H54 (cell line): ENCODE measurements around the gene RAB12.

Source experiments
- DNase-seq: peaks from one replicate; pipeline ENCODE4 v3.0.0; 2011; ENCODE audit warnings: low spot score, mixed read lengths; ENCODE audit not compliant: insufficient read length
- FAIRE-seq: peaks from 3 replicates; lab custom pipeline; 2011; peaks lifted over from hg19 to GRCh38; lab: Jason Lieb, UNC
- POLR2A ChIP-seq: IDR thresholded peaks from 2 replicates; pipeline ENCODE4 v1.6.1; 2011; ENCODE audit warnings: low read depth, mild to moderate bottlenecking, low read length

The RAB12 gene

DNA sequence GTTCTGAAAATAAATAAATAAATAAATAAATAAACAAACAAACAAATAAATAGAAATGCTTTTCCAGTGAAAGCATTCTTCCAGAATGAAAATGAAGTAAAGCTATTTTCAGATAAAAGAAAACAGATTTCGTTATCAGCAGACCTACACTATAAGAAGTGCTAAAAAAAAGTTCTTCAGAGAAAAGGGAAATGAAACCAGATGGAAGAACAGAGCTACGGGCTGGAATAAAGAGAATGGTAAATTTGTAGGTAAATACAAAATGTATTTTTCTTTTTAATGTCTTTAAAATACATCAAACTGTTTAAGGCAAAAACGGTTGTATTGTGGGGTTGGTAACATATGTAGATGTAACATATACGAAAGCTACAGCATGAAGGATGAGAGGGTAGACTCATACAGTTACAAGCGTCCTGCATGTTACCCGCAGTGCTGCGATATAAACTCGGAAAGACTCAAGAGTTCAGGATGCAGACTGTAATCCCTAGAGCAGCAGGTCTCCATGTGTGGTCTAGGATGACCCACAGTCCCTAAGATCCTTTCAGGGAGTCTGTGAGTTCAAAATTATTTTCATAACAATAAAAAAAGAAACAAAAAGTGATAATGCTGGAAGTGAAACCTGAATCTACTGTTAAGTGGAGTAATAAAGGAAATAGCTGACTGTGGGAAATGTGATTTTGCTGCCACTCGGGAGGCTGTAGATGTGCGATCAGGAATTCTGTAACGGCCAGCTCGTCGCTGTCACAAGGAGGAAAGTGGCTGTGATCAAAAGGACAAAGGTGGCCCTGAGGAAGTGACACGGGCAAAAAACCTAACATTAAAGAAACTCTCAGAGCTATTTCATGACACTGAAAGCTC lies 5.3 kb upstream of the RAB12 start:
- FAIRE-seq, result no peak
- DNase-seq, result no peak
- no peak for TF ChIP-seq POLR2A

DNA sequence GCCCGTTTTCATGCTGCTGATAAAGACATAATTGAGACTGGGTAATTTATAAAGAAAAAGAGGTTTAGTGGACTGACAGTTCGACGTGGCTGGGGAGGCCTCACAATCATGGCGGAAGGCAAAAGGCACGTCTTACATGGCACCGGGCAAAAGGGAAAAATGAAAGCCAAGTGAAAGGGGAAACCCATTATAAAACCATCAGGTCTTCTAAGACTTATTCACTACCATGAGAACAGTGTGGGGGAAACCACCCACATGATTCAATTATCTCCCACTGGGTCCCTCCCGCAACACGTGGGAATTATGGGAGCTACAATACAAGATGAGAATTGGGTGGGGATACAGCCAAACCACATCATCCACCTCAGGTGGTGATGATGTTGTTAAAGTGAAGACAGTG lies 3.3 kb upstream of the RAB12 start:
- no peak for FAIRE-seq
- DNase-seq, result no peak
- no peak for TF ChIP-seq POLR2A

DNA sequence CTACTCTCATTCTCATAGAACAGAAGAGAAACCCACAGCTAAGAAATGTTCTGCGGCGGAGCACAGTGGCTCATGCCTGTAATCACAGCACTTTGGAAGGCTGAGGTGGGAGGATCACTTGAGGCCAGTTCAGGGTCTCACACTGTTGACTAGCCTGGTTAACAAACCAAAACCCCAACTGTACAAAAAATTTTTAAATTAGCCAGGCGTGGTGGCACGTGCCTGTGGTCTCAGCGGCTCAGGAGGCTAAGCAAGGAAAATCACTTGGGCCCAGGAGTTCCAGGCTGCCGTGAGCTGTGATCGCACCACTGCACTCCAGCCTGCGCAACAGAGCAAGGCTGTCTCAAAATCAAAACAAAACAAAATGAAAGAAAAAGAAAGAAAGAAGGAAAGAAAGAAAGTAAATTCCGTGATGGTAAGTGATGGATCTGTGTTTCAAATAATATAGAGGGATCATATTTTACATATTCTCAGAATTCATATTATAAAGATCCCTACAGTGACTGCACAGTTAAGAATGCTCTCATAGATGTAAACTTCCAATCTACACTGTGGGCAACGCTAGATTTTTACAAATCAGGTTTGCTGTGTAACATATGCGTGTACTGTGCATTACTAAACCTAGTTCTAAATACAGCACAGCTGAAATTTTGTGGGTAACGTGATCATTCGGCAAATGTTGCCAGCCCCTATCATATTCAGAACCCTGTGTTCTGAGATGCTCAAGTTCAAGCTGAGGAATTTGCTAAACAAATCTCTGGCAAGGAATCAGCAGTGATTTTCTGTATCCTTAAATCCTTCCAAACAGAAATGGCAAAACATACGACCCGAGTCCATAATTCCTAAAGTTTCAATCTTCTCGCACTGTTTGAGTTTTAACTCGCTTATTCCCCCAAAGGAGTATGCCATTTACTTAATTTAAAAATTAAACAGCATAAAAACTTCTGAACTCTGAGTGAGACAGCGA lies 1.2 kb upstream of the RAB12 start:
- no peak for TF ChIP-seq POLR2A
- DNase-seq (no peak), FAIRE-seq (no peak)

DNA sequence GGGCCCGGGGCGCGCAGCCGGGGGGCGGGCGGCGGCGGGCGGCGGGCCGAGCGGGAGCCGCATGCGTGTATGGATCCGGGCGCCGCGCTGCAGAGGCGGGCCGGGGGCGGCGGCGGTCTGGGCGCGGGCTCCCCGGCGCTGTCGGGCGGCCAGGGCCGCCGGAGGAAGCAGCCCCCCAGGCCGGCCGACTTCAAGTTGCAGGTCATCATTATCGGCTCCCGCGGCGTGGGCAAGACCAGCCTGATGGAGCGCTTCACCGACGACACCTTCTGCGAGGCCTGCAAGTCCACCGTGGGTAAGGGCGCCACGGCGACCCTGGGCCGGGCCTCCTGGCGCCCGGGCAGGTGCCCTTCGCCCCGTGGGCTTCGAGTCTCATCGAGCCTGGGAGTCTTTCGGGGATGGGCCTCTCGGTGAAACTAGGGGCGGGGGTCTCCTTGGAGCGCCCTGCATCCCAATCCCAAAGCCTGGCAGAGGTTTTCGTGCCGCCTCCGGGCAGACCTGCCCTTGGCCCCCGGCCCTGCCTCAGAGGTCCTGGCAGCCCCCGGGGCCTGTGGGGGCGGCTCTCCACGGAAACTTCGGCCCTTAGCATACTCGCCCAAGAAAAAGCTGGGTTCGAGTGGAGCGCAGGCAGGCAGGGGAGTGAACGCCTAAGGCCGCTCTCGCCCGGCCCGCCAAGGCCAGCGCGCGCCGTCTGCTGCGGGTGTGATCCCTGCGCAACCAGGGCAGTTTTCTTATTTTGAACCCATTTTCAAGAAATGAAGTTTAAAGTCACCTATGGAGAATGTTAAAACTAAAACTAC lies 622 bp downstream of the RAB12 start:
- DNase-seq (no peak), FAIRE-seq (no peak)
- TF ChIP-seq POLR2A, result no peak

DNA sequence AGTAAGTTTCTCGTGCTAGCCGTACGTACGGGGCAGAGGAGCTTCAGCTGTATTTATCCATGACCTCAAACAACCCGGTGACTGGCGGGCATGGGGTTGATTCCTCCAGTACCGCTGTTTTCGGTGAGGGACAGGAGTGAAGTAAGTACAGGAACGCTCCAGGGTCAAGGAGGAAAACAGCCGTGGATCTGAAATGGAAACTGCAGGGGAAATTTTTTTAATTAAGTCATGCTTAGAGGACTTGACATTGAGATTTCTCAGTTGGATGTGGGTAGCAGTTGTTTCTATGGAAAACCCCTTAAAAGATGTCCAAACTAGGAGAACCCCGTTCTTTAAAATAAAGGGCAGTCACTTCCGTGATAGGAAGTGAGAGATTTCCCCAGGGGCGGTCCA lies 1.2 kb downstream of the RAB12 start:
- no peak for TF ChIP-seq POLR2A
- FAIRE-seq, result no peak
- DNase-seq, result no peak

DNA sequence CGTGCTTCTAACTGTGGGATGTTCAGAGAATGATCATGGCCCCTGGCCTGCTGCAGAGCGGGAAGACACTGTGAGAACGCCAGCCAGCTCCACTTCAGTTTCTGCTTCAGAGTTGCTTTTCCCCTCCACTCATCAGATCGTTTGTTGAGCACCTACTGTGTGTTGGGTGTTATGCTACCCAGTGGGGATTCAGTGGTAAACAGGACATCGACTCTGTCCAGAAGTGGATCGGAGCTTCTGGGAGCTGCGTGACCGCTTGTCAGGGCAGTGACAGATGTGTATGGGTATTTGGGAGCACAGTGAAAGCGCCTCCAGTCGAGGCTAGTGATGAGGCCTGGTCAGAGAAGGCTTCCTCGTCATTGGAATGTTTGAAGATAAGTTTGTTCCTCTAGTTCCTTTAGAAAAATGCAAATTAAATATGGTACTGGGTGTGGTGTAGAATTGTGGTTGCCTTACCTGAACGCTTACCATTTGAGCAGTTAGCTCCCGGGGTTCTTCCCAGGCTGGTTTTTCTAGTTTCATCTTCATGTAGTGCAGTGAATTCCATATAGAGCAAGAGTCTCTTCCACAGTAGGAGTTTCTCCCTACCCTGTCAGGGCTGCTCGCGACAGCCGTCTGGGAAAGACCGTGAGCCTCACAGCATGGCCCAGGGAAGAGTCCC lies 2.8 kb downstream of the RAB12 start:
- FAIRE-seq (no peak), DNase-seq (no peak)
- no peak for TF ChIP-seq POLR2A

DNA sequence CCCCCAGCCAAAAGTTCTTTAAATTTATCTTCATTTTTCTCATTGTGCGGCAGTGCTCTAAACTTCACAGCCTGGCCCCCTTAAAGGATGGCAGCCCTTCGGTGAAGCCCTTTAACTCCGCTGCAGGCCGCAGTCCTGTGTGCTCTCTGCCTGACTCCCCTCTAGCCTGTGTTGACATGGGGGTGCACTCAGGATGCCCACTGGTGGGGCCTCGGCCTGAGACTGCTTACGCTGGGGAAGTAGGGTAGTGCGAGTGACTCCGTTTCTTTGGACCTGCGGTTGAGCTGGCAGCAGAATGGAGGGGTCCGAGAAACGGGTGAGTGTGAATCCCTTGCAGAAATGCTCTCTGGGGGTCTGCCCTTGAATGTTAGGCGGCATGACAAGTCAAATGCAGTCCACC lies 5.6 kb downstream of the RAB12 start:
- no peak for FAIRE-seq
- no peak for DNase-seq
- no peak for TF ChIP-seq POLR2A

DNA sequence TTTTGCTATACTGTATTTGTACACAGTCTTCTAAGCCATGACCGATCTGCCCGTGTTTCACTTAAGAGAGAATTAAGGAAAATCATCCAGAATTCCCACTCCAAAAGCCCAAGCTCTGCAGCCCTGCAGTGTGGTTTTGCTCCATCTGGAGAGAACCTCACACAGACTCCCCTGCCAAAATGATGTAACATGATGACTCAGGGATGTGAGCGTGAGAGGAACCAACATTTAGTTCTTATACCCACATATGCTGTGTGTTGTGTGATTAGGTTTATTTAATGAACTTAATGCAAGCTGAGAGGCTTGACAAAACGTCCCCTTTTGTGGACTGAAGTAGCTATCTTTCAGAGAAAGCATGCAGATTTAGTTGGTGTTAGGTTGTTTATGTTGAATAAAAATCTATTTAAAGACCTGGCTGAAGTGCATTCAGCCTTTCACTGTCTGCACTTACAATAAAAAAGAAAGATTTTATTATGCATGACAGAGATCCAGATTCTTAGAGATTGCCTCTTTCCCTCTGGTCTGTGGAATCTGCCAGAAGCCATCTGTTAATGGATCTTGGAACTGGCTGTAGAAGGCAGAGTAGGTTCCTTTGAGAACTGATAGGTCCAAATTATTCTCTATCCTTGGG lies 6.3 kb downstream of the RAB12 start:
- peak; percentile 98 for FAIRE-seq
- TF ChIP-seq POLR2A, result no peak
- DNase-seq, result peak; percentile 83

DNA sequence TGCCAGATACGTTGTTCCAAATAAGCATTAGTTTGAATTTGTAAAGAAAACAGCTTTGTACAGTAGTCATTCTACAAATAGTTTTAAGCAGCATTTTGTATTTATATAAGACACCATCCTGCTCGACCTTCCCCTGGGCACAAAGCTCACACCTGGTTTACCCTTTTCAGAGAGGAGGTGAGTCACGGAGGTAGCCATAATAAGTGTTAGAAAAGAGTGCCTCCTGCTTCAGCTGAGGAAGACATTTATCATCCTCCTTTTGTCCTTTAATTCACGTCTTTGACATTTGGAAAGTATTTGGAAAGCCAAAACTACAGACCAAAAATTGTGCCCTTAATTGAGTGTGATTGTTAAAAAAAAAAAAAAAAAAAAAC lies 6.8 kb downstream of the RAB12 start:
- FAIRE-seq (no peak), DNase-seq (no peak)
- TF ChIP-seq POLR2A, result no peak

DNA sequence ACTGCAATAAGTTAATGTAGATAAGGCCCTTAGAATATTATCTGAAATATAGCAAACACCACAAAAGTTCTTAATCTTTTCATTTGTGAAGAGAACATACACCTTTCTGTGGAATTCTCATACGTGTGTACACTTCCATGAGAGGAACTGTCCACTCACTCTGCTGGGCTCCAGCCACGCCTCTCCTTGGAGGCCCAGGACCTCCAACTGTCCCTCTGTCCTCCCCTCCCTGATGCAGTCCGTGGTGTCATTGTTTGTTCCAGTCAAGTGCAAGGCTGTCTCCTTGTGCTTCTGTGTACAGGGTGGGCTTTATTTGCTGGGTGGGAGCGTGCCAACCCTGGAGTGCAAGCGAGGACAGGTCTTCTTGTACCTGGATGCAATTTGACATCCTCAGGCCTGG lies 8.7 kb downstream of the RAB12 start:
- no peak for TF ChIP-seq POLR2A
- FAIRE-seq (no peak), DNase-seq (no peak)

DNA sequence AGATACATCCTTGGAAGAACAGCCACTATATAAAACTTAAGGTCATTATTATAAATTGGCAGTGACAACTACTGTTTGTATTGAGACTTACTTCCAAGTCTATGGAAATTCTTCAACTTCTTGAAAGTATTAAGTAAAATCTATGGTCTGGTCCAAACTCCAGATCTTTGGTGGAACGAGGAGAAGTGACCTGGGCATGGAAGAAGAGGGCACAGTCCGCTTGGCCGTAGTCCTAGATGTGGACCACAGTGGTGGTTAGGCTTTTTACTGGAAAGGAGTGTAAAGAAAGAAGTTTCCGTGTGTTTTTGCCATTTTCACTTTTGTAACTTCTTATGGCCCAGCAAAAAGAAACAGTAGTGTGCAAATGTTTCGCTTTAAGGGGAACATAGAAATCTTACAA lies 9.8 kb downstream of the RAB12 start:
- no peak for DNase-seq
- TF ChIP-seq POLR2A, result no peak
- no peak for FAIRE-seq

DNA sequence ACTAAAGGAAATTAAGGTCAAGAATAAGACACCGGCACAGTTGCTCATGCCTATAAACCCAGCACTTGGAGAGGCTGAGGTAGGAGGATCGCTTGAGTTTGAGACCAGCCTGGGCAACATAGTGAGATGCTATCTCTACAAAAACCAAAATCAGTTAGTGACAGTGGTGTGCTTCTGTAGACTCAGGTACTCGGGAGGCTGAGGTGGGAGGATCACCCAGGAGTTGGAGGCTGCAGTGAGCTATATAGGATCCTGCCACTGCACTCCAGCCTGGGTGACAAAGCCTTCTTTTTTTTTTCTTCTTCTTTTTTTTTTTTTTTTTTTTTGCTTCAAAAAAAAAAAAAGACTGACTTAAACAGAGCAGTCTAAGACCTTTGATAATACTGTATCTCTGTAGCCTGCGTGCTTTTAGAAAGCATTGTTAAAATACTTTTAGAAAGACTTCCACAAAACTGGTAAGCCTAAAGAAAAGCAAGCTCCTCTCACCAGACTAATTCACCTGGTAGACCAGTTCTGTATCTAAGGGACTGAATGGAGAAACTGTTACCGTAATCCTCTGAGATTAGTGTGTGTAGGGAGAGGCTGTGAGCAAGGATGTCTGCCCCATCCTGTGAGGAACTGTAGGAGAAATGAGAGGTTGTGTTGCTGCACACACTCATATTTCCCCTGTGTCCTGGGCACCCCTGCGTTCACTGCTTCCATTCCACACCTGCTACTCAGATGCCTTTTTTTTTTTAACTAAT lies 10.8 kb downstream of the RAB12 start:
- FAIRE-seq (no peak), DNase-seq (no peak)
- TF ChIP-seq POLR2A, result no peak
